Measurements from ENCODE around the gene SRPRB. TPM values are rescaled to one million over a fixed set of nuclear protein-coding genes. Genes with fewer than 3 reads are reported as not detected.
A peak's percentile ranks its signal among the peaks of the same experiment; 100 is the strongest.

The SRPRB gene
- total RNA-seq, 1 donor from 2014 or later = 30.2 TPM

DNA sequence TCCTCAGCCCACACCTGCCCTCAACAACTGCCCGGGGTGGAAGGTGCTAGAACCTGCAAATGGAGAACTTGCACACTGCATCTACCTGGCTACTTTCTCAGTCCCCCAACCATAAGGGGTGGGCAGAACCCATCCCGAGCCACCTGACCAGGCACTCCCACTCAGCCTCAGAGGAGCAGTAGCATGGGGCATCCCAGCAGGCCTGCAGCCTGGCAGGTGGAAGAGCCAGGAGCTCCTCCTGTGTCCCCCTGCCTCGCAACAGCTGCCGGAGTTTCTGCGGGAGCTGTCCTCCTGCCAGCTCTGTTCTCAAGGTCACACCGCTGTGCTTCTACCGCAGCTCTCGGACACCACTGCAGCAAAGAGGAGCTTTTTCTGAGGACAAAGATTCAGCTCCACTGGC lies 62.6 kb downstream of the SRPRB start:
- TF ChIP-seq EZH2phosphoT487 (IDR thresholded peaks at IDR 0.05) (no peak), EZH2 (IDR thresholded peaks at IDR 0.05) (no peak), CTCF (IDR thresholded peaks at IDR 0.05) (no peak)
- Histone ChIP-seq H3K27ac (no peak overlapping the region), H3F3A (ENCODE audit: low read depth) (no peaks in the 10 kb centered on the region), H3K9ac (no peak overlapping the region), H3K4me3 (no peak overlapping the region), H2AFZ (replicated peaks) (no peak overlapping the region), H3K79me2 (ENCODE audit: low read depth) (no peaks in the 10 kb centered on the region), H3K4me2 (no peak overlapping the region), H3K4me1 (peaks cover 10% of the 10 kb centered on the region), H3K27me3 (no peaks in the 10 kb centered on the region), H3K9me3 (ENCODE audit: low read depth) (no peaks in the 10 kb centered on the region), H3K36me3 (no peaks in the 10 kb centered on the region), H4K20me1 (ENCODE audit: low read depth) (peaks cover 10% of the 10 kb centered on the region)
- Mint-ChIP-seq H3K4me1 (peaks cover 11% of the 10 kb centered on the region), H3K27ac (no peak overlapping the region), H3K4me3 (no peak overlapping the region), H3K9me3 (no peaks in the 10 kb centered on the region), H3K36me3 (no peaks in the 10 kb centered on the region), H3K27me3 (ENCODE audit: insufficient read depth, low read depth) (peaks cover 9% of the 10 kb centered on the region)
- no peak for DNase-seq (ENCODE audit: low spot score)

- peaks cover 14% of the 10 kb centered on the region for H3K4me1 ChIP-seq
- Mint-ChIP-seq H3K4me1 (peaks cover 11% of the 10 kb centered on the region), H3K4me3 (no peak overlapping the region), H3K27me3 (ENCODE audit: insufficient read depth, low read depth) (peaks cover 9% of the 10 kb centered on the region), H3K36me3 (no peaks in the 10 kb centered on the region), H3K27ac (peak overlapping the region; percentile 92), H3K9me3 (no peaks in the 10 kb centered on the region)
- no peak overlapping the region for H3K9ac ChIP-seq
- no peaks in the 10 kb centered on the region for H3F3A ChIP-seq (ENCODE audit: low read depth)
- H2AFZ ChIP-seq (replicated peaks) = no peak overlapping the region
- H3K79me2 ChIP-seq (ENCODE audit: low read depth) = no peaks in the 10 kb centered on the region
- TF ChIP-seq EZH2 (IDR thresholded peaks at IDR 0.05) (no peak), CTCF (IDR thresholded peaks at IDR 0.05) (no peak), EZH2phosphoT487 (IDR thresholded peaks at IDR 0.05) (no peak)
- no peaks in the 10 kb centered on the region for H3K9me3 ChIP-seq (ENCODE audit: low read depth)
- no peaks in the 10 kb centered on the region for H3K27me3 ChIP-seq
- peaks cover 10% of the 10 kb centered on the region for H4K20me1 ChIP-seq (ENCODE audit: low read depth)
- DNase-seq (ENCODE audit: low spot score) = no peak
- H3K27ac ChIP-seq = no peak overlapping the region
- H3K36me3 ChIP-seq = no peaks in the 10 kb centered on the region
- H3K4me3 ChIP-seq = no peak overlapping the region
- no peak overlapping the region for H3K4me2 ChIP-seq
Measured at GRCh38 chr3:133868758-133869475, 63.3 kb downstream of the SRPRB start.

- no peak for DNase-seq (ENCODE audit: low spot score)
- Mint-ChIP-seq H3K36me3 (no peaks in the 10 kb centered on the region), H3K9me3 (no peaks in the 10 kb centered on the region), H3K27ac (no peak overlapping the region), H3K4me3 (no peak overlapping the region), H3K27me3 (ENCODE audit: insufficient read depth, low read depth) (peaks cover 9% of the 10 kb centered on the region), H3K4me1 (peaks cover 11% of the 10 kb centered on the region)
- Histone ChIP-seq H3K27me3 (no peaks in the 10 kb centered on the region), H3K79me2 (ENCODE audit: low read depth) (no peaks in the 10 kb centered on the region), H3K4me2 (no peak overlapping the region), H4K20me1 (ENCODE audit: low read depth) (peaks cover 10% of the 10 kb centered on the region), H2AFZ (replicated peaks) (no peak overlapping the region), H3K4me1 (peaks cover 14% of the 10 kb centered on the region), H3K4me3 (no peak overlapping the region), H3K9me3 (ENCODE audit: low read depth) (no peaks in the 10 kb centered on the region), H3F3A (ENCODE audit: low read depth) (no peaks in the 10 kb centered on the region), H3K27ac (no peak overlapping the region), H3K9ac (no peak overlapping the region), H3K36me3 (no peaks in the 10 kb centered on the region)
- TF ChIP-seq EZH2 (IDR thresholded peaks at IDR 0.05) (no peak), CTCF (IDR thresholded peaks at IDR 0.05) (no peak), EZH2phosphoT487 (IDR thresholded peaks at IDR 0.05) (no peak)
Measured at GRCh38 chr3:133869586-133869985, 64.0 kb downstream of the SRPRB start.

All from neural progenitor cell (in vitro differentiated cells).